HepG2 (cell line): ENCODE measurements around the gene UBE2D4. TPM values are rescaled to one million over a fixed set of nuclear protein-coding genes. Genes with fewer than 3 reads are reported as not detected.

ENCODE experiments used
- ATF7-NPFF ChIP-seq: sonication (generic); formaldehyde crosslinking; IDR thresholded peaks from 2 replicates; pipeline ENCODE4 v1.8.1; 2023; ENCODE audit warnings: mild to moderate bottlenecking, low read depth, missing genetic modification reagents, moderate library complexity
- KDM6A ChIP-seq: IDR thresholded peaks from 2 replicates; pipeline ENCODE4 v1.6.1; 2016; ENCODE audit warnings: low read depth
- MIER2 ChIP-seq: IDR thresholded peaks from 2 replicates; pipeline ENCODE4 v1.6.1; 2016; ENCODE audit warnings: missing biosample characterization, missing genetic modification reagents
- MIER3 ChIP-seq: IDR thresholded peaks from 2 replicates; pipeline ENCODE4 v1.6.1; 2016; ENCODE audit warnings: missing compliant biosample characterization, borderline replicate concordance
- NR0B2 ChIP-seq: sonication (generic); formaldehyde crosslinking; IDR thresholded peaks from 2 replicates; pipeline ENCODE4 v1.4.0; 2020; ENCODE audit warnings: mild to moderate bottlenecking, missing genetic modification reagents
- NR2F1 ChIP-seq, 2 experiments: fragments of 450-650 bp in 1 of 2; formaldehyde crosslinking in 1 of 2; IDR thresholded peaks; 2 replicates each; pipeline versions ENCODE4 v1.5.0 to v1.6.1; 2016 to 2020; ENCODE audit warnings: mild to moderate bottlenecking in 1 of 2, missing compliant biosample characterization in 1 of 2, missing genetic modification reagents in 1 of 2, moderate library complexity in 1 of 2
- SSRP1 ChIP-seq: IDR thresholded peaks from 2 replicates; pipeline ENCODE4 v1.6.1; 2016; ENCODE audit warnings: control low read depth
- ZBED4 ChIP-seq: sonication (generic); formaldehyde crosslinking; IDR thresholded peaks from 2 replicates; pipeline ENCODE4 v1.4.0; 2020; ENCODE audit warnings: missing genetic modification reagents, borderline replicate concordance
- ZBTB3 ChIP-seq: sonication (generic); formaldehyde crosslinking; IDR thresholded peaks from 2 replicates; pipeline ENCODE4 v1.4.0; 2020; ENCODE audit warnings: low read depth, mild to moderate bottlenecking, moderate library complexity, missing genetic modification reagents, borderline replicate concordance
- ZBTB44 ChIP-seq: sonication (generic); formaldehyde crosslinking; IDR thresholded peaks from 2 replicates; pipeline ENCODE4 v1.4.0; 2020; ENCODE audit warnings: missing genetic modification reagents
- ZBTB46 ChIP-seq: sonication (generic); formaldehyde crosslinking; IDR thresholded peaks from 2 replicates; pipeline ENCODE4 v1.4.0; 2020; ENCODE audit warnings: mild to moderate bottlenecking, missing genetic modification reagents, borderline replicate concordance
- ZMYM2 ChIP-seq: sonication (generic); formaldehyde crosslinking; IDR thresholded peaks from 2 replicates; pipeline ENCODE4 v1.8.0; 2022; ENCODE audit warnings: mild to moderate bottlenecking, missing genetic modification reagents
- ZNF121 ChIP-seq: sonication (generic); formaldehyde crosslinking; IDR thresholded peaks from 2 replicates; pipeline ENCODE4 v1.5.0; 2020; ENCODE audit warnings: mild to moderate bottlenecking, missing genetic modification reagents
- ZNF18 ChIP-seq: sonication (generic); formaldehyde crosslinking; IDR thresholded peaks from 2 replicates; pipeline ENCODE4 v1.8.0; 2022; ENCODE audit warnings: mild to moderate bottlenecking, missing genetic modification reagents; ENCODE audit not compliant: insufficient replicate concordance
- ZNF30 ChIP-seq: sonication (generic); formaldehyde crosslinking; IDR thresholded peaks from 2 replicates; pipeline ENCODE4 v1.5.0; 2020; ENCODE audit warnings: mild to moderate bottlenecking, missing genetic modification reagents
- ZNF451 ChIP-seq: sonication (generic); formaldehyde crosslinking; IDR thresholded peaks from 2 replicates; pipeline ENCODE4 v1.5.0; 2020; ENCODE audit warnings: mild to moderate bottlenecking, missing genetic modification reagents
- ZNF720 ChIP-seq: sonication (generic); formaldehyde crosslinking; IDR thresholded peaks from 2 replicates; pipeline ENCODE4 v1.4.0; 2020; ENCODE audit warnings: missing genetic modification reagents
- polyA plus RNA-seq, 8 experiments: library from polyadenylated mRNA; depleted of rRNA in 3 of 8; stranded (reverse) in 7 of 8; unstranded in 1 of 8; fragments of >200 nt; fragmentation: Illumina TruSeq in 4 of 8; extraction: Trizol in 4 of 8; gene quantifications; 2 replicates each; pipeline versions ENCODE4 v1.2.1 to v1.2.3, GENCODE V29; 2011 to 2016; ENCODE audit warnings: low read depth in 4 of 8, missing spikeins in 1 of 8, mixed read lengths in 1 of 8; ENCODE audit not compliant: insufficient read depth in 1 of 8
- total RNA-seq, 5 experiments: library from RNA; depleted of rRNA; stranded (reverse); fragments of >200 nt; fragmentation: Illumina TruSeq; extraction: Trizol; gene quantifications; 2 replicates each; pipeline ENCODE4 v1.2.3, GENCODE V29; 2016; ENCODE audit warnings: low read depth in 1 of 5

The UBE2D4 gene
- total and polyA plus RNA-seq, 2 of the 13 experiments (the other 11 are each of a cell fraction or from before 2014, with no cell fraction given): 9.9 to 16.0 TPM

- TF ChIP-seq NR0B2 (CRISPR knock-in tag) (no peak; the same call in none of the 2 replicates), ZBTB44 (CRISPR knock-in tag) (peak; percentile 49; the same call in 1 of the 2 replicates), ZBTB46 (no peak), ATF7-NPFF (CRISPR knock-in tag) (peak; percentile 64), ZNF18 (CRISPR knock-in tag) (peak; percentile 95), SSRP1 (CRISPR knock-in tag) (0 out of 2 replicates have a peak, but pooled peaks have one; percentile 59), ZMYM2 (CRISPR knock-in tag) (no peak), KDM6A (CRISPR knock-in tag) (no peak), ZNF451 (CRISPR knock-in tag) (peak; percentile 97), ZNF121 (CRISPR knock-in tag) (peak; percentile 66; the same call in 1 of the 2 replicates), ZBTB3 (no peak), ZBED4 (CRISPR knock-in tag) (peak; percentile 88), NR2F1 (CRISPR knock-in tag; IDR thresholded peaks at IDR 0.05) (no peak), MIER3 (peak; percentile 54), ZNF30 (CRISPR knock-in tag) (no peak), ZNF720 (CRISPR knock-in tag) (no peak), MIER2 (no peak)
Observed at GRCh38 chr7:43925984-43926797, at the start of gene UBE2D4 (continued).
